GM23338 (cell line): ENCODE measurements around the gene ADAP1. TPM values are rescaled to one million over a fixed set of nuclear protein-coding genes. Genes with fewer than 3 reads are reported as not detected.

Experiments
- ATAC-seq: fragments of 200-7000 bp; cut with Tn5 transposase; 3 replicates; pipeline ENCODE4 v1.9.1; 2020
- DNase-seq: peaks from one replicate; pipeline ENCODE4 v3.0.0-alpha.2; 2015; ENCODE audit warnings: low spot score
- H2AFZ ChIP-seq: fragments of 200-600 bp; sonication (generic); 2 replicates; pipeline ENCODE4 v1.8.0; 2016; ENCODE audit warnings: antibody characterized with exemption, mild to moderate bottlenecking, moderate library complexity
- H3F3A ChIP-seq: fragments of 200-600 bp; sonication (generic); replicated peaks from 2 replicates; pipeline ENCODE4 v1.8.0; 2017; ENCODE audit warnings: antibody characterized with exemption, mixed run types, low read depth
- H3K27ac ChIP-seq: fragments of 200-600 bp; sonication (generic); 2 replicates; pipeline ENCODE4 v1.6.1; 2016; ENCODE audit warnings: low read depth
- H3K27me3 ChIP-seq: fragments of 200-600 bp; sonication (generic); 2 replicates; pipeline ENCODE4 v1.8.0; 2016; ENCODE audit warnings: mild to moderate bottlenecking, mixed run types, moderate library complexity; ENCODE audit not compliant: insufficient read depth
- H3K36me3 ChIP-seq: fragments of 200-600 bp; sonication (generic); 2 replicates; pipeline ENCODE4 v1.8.0; 2016; ENCODE audit warnings: mild to moderate bottlenecking; ENCODE audit not compliant: insufficient read depth
- H3K4me1 ChIP-seq: fragments of 200-600 bp; sonication (generic); 2 replicates; pipeline ENCODE4 v1.8.0; 2016; ENCODE audit warnings: mild to moderate bottlenecking, moderate library complexity; ENCODE audit not compliant: insufficient read depth
- H3K4me2 ChIP-seq: fragments of 200-600 bp; sonication (generic); 2 replicates; pipeline ENCODE4 v1.7.1; 2017; ENCODE audit warnings: mixed run types
- H3K4me3 ChIP-seq: fragments of 200-600 bp; sonication (generic); 2 replicates; pipeline ENCODE4 v1.6.1; 2016; ENCODE audit warnings: mixed run types
- H3K79me2 ChIP-seq: fragments of 200-600 bp; sonication (generic); replicated peaks from 2 replicates; pipeline ENCODE4 v1.8.0; 2017; ENCODE audit warnings: mild to moderate bottlenecking; ENCODE audit not compliant: insufficient read depth
- H3K9me2 ChIP-seq: fragments of 200-600 bp; sonication (generic); 2 replicates; pipeline ENCODE4 v1.8.0; 2017; ENCODE audit not compliant: insufficient read depth
- H4K20me1 ChIP-seq: fragments of 200-600 bp; sonication (generic); replicated peaks from 2 replicates; pipeline ENCODE4 v1.8.0; 2017; ENCODE audit warnings: mild to moderate bottlenecking; ENCODE audit not compliant: insufficient read depth
- H3K27ac Mint-ChIP-seq: 2 replicates; pipeline ENCODE4 v1.8.0; 2020; ENCODE audit warnings: inconsistent platforms, mild to moderate bottlenecking, moderate library complexity, mixed read lengths
- H3K27me3 Mint-ChIP-seq: 3 replicates; pipeline ENCODE4 v1.8.0; 2022; ENCODE audit warnings: low read depth, mild to moderate bottlenecking, moderate library complexity, mixed read lengths, inconsistent platforms; ENCODE audit not compliant: insufficient read depth, poor library complexity
- H3K36me3 Mint-ChIP-seq: 3 replicates; pipeline ENCODE4 v1.8.0; 2021; ENCODE audit warnings: low read depth, mild to moderate bottlenecking, inconsistent platforms, moderate library complexity, mixed read lengths
- H3K4me1 Mint-ChIP-seq: 3 replicates; pipeline ENCODE4 v1.8.0; 2020; ENCODE audit warnings: mild to moderate bottlenecking, inconsistent platforms, mixed read lengths
- H3K4me3 Mint-ChIP-seq: 3 replicates; pipeline ENCODE4 v1.8.0; 2021; ENCODE audit warnings: moderate library complexity, mild to moderate bottlenecking, inconsistent platforms, mixed read lengths
- H3K9me3 Mint-ChIP-seq: 3 replicates; pipeline ENCODE4 v1.8.0; 2020; ENCODE audit warnings: moderate library complexity, mild to moderate bottlenecking, inconsistent platforms, mixed read lengths
- CREB1 ChIP-seq: fragments of 250-450 bp; sonication (Bioruptor Pico); IDR thresholded peaks from 2 replicates; pipeline ENCODE4 v1.5.0; 2020; ENCODE audit warnings: low read depth, mild to moderate bottlenecking, moderate library complexity
- EZH2 ChIP-seq: fragments of 200-600 bp; sonication (generic); IDR thresholded peaks from one replicate; pipeline ENCODE4 v1.8.0; 2017; ENCODE audit warnings: antibody characterized with exemption, mild to moderate bottlenecking, low read depth; ENCODE audit not compliant: unreplicated experiment
- POLR2AphosphoS5 ChIP-seq: IDR thresholded peaks from 2 replicates; pipeline ENCODE4 v1.6.1; 2016; ENCODE audit warnings: antibody characterized with exemption, low read depth
- ZNF114 ChIP-seq: fragments of 250-450 bp; sonication (Bioruptor Pico); IDR thresholded peaks from 2 replicates; pipeline ENCODE4 v1.5.0; 2020; ENCODE audit warnings: mild to moderate bottlenecking, moderate library complexity
- ZNF331 ChIP-seq: fragments of 250-450 bp; sonication (Bioruptor Pico); IDR thresholded peaks from 2 replicates; pipeline ENCODE4 v1.5.0; 2020; ENCODE audit warnings: low read depth, mild to moderate bottlenecking, moderate library complexity
- polyA plus RNA-seq: library from polyadenylated mRNA; unstranded; fragments of >200 nt; fragmentation: Nextera tagmentation; extraction: Ambion mirVana; gene quantifications from 2 replicates; pipeline ENCODE4 v1.2.1, GENCODE V29; 2016
- total RNA-seq: library from RNA; depleted of rRNA; stranded (reverse); fragments of >200 nt; shearing (Covaris generic); gene quantifications from 2 replicates; pipeline ENCODE4 v1.2.3, GENCODE V29; 2014
- TF ChIP-seq, protein P1 (sequence below): IDR thresholded peaks from 2 replicates; pipeline ENCODE4 v1.6.1; 2016; ENCODE audit warnings: antibody characterized with exemption
- TF ChIP-seq, protein P2 (sequence below), 2 experiments: fragments of 200-600 bp in 1 of 2; sonication (generic) in 1 of 2; conservative IDR thresholded peaks; 2 replicates each; pipeline versions ENCODE4 v1.5.1 to v1.6.1; 2016 to 2017; ENCODE audit warnings: antibody characterized with exemption in 2 of 2, low read depth in 2 of 2, mild to moderate bottlenecking in 2 of 2, moderate library complexity in 1 of 2
- TF ChIP-seq, protein P3 (sequence below): IDR thresholded peaks from one replicate; pipeline ENCODE4 v1.6.1; 2018; ENCODE audit warnings: antibody characterized with exemption; ENCODE audit not compliant: unreplicated experiment

Gene ADAP1
- total and polyA plus RNA-seq, 2 experiments from 2014 or later = 2.2 to 9.6 TPM

GRCh38 chr7:861222-861621 lies 93.3 kb downstream of the ADAP1 start:
- Histone ChIP-seq H2AFZ (no peak overlapping the region), H3K27ac (no peak overlapping the region)
- no peak for DNase-seq

GRCh38 chr7:860149-860548 lies 94.3 kb downstream of the ADAP1 start:
- Mint-ChIP-seq H3K36me3 (peaks cover 87% of the 10 kb centered on the region), H3K27me3 (peaks cover 2% of the 10 kb centered on the region), H3K4me3 (no peak overlapping the region), H3K27ac (peak overlapping the region; percentile 66), H3K9me3 (no peaks in the 10 kb centered on the region), H3K4me1 (no peaks in the 10 kb centered on the region; the same call in 2 of the 3 replicates)
- H3K4me3 ChIP-seq = no peak overlapping the region
- H3K79me2 ChIP-seq = no peaks in the 10 kb centered on the region
- H3K36me3 ChIP-seq = peaks cover 30% of the 10 kb centered on the region; the same call in 1 of the 2 replicates
- no peaks in the 10 kb centered on the region for H3K27me3 ChIP-seq
- DNase-seq (no peak), ATAC-seq (no peak)
- no peak overlapping the region for H3K4me2 ChIP-seq
- H3F3A ChIP-seq = no peaks in the 10 kb centered on the region
- TF ChIP-seq ZNF114 (CRISPR knock-in tag) = no peak
- TF ChIP-seq EZH2 = no peak
- no peak for TF ChIP-seq POLR2AphosphoS5
- TF ChIP-seq, protein P1, sequence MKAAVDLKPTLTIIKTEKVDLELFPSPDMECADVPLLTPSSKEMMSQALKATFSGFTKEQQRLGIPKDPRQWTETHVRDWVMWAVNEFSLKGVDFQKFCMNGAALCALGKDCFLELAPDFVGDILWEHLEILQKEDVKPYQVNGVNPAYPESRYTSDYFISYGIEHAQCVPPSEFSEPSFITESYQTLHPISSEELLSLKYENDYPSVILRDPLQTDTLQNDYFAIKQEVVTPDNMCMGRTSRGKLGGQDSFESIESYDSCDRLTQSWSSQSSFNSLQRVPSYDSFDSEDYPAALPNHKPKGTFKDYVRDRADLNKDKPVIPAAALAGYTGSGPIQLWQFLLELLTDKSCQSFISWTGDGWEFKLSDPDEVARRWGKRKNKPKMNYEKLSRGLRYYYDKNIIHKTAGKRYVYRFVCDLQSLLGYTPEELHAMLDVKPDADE = no peak
- TF ChIP-seq, protein P2, sequence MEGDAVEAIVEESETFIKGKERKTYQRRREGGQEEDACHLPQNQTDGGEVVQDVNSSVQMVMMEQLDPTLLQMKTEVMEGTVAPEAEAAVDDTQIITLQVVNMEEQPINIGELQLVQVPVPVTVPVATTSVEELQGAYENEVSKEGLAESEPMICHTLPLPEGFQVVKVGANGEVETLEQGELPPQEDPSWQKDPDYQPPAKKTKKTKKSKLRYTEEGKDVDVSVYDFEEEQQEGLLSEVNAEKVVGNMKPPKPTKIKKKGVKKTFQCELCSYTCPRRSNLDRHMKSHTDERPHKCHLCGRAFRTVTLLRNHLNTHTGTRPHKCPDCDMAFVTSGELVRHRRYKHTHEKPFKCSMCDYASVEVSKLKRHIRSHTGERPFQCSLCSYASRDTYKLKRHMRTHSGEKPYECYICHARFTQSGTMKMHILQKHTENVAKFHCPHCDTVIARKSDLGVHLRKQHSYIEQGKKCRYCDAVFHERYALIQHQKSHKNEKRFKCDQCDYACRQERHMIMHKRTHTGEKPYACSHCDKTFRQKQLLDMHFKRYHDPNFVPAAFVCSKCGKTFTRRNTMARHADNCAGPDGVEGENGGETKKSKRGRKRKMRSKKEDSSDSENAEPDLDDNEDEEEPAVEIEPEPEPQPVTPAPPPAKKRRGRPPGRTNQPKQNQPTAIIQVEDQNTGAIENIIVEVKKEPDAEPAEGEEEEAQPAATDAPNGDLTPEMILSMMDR (conservative IDR thresholded peaks at IDR 0.05; ENCODE audit: low read depth in 2 of 2) = no peak
- no peak for TF ChIP-seq CREB1 (CRISPR knock-in tag)
- no peak overlapping the region for H3K27ac ChIP-seq
- H3K9me2 ChIP-seq = no peaks in the 10 kb centered on the region
- H2AFZ ChIP-seq = no peak overlapping the region
- H3K4me1 ChIP-seq = no peaks in the 10 kb centered on the region
- peaks cover 7% of the 10 kb centered on the region; the same call in 1 of the 2 replicates for H4K20me1 ChIP-seq

More at GRCh38 chr7:861222-861621, 93.3 kb downstream of the ADAP1 start:
- Mint-ChIP-seq H3K27me3 (no peaks in the 10 kb centered on the region), H3K4me3 (no peak overlapping the region), H3K27ac (no peak overlapping the region), H3K4me1 (no peaks in the 10 kb centered on the region; the same call in 2 of the 3 replicates), H3K36me3 (peaks cover 87% of the 10 kb centered on the region), H3K9me3 (no peaks in the 10 kb centered on the region)
- H3K4me1 ChIP-seq = no peaks in the 10 kb centered on the region
- ATAC-seq = no peak
- H3K9me2 ChIP-seq = no peaks in the 10 kb centered on the region
- no peaks in the 10 kb centered on the region for H3K27me3 ChIP-seq
- no peaks in the 10 kb centered on the region for H3K79me2 ChIP-seq
- TF ChIP-seq EZH2 (no peak), ZNF331 (no peak), ZNF114 (CRISPR knock-in tag) (no peak)
- TF ChIP-seq, protein P3, sequence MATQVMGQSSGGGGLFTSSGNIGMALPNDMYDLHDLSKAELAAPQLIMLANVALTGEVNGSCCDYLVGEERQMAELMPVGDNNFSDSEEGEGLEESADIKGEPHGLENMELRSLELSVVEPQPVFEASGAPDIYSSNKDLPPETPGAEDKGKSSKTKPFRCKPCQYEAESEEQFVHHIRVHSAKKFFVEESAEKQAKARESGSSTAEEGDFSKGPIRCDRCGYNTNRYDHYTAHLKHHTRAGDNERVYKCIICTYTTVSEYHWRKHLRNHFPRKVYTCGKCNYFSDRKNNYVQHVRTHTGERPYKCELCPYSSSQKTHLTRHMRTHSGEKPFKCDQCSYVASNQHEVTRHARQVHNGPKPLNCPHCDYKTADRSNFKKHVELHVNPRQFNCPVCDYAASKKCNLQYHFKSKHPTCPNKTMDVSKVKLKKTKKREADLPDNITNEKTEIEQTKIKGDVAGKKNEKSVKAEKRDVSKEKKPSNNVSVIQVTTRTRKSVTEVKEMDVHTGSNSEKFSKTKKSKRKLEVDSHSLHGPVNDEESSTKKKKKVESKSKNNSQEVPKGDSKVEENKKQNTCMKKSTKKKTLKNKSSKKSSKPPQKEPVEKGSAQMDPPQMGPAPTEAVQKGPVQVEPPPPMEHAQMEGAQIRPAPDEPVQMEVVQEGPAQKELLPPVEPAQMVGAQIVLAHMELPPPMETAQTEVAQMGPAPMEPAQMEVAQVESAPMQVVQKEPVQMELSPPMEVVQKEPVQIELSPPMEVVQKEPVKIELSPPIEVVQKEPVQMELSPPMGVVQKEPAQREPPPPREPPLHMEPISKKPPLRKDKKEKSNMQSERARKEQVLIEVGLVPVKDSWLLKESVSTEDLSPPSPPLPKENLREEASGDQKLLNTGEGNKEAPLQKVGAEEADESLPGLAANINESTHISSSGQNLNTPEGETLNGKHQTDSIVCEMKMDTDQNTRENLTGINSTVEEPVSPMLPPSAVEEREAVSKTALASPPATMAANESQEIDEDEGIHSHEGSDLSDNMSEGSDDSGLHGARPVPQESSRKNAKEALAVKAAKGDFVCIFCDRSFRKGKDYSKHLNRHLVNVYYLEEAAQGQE = no peak
- no peaks in the 10 kb centered on the region for H3F3A ChIP-seq
- no peak overlapping the region for H3K4me3 ChIP-seq
- no peak overlapping the region for H3K4me2 ChIP-seq
- peaks cover 34% of the 10 kb centered on the region; the same call in 1 of the 2 replicates for H3K36me3 ChIP-seq
- peaks cover 4% of the 10 kb centered on the region; the same call in 1 of the 2 replicates for H4K20me1 ChIP-seq
